GM19025 (cell line): ENCODE results near the gene CSNK1G3.
"Not testable (repeated sequence)": the region's sequence is repeated elsewhere in the genome, so short reads cannot be mapped to it uniquely, and the experiment has no call there.

Experiments
- ATAC-seq: cut with Tn5 transposase; IDR thresholded peaks from one replicate; pipeline ENCODE4 v1.9.1; 2021; ENCODE audit warnings: mild to moderate bottlenecking, low read depth, moderate library complexity; ENCODE audit not compliant: unreplicated experiment

Gene CSNK1G3

DNA sequence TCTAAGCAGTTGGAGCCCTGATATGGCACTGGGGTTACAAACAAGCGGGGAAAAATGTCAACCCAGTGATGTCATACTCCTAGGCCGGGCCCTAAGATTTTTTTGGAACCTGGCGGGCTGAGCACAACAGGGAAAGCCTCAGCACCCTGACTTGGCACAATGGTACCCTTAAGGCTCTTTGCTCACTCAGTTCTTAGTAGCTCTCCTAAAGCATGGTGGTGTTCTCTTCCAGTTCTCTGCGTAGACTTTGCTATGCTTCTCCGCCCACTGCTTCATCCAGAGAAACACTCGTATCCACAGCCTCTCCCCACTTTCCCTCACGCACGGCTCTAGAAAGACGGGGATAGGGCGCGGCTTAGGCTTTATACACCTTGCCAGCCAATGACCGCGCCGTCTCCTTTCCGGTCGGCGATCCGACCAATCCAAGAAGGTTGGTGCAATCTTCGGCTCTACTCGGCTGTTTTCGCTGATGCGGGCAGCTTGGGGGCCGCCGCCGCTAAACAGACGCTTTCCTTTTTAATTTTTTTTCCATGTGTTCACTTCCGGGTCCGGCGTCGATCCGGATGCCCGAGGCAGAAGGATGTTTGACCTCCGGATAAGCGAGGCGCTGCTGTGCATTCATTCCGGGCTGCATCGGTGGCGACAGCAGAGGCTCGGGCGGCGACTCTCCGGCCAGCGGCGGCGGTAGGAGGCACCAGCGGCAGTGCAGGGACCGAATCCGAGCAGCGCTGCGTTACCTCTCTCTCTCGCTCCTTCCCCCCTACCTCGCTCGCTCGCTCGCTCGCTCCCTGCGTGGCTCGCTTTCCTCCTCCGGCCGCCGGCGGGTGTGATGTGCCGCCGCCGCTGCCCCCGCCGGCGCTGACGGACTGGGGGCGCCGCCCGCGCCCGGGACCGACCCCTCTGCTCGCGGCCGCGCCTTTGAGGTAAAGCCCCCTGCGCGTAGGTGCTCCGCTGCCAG, at the start of gene CSNK1G3:
CSNK1G3 (plus strand) TSS at position 530 of the 958 bp plus-strand sequence. CDS start 33,487 bp downstream, outside the sequence.
- peak; percentile 96 for ATAC-seq

GRCh38 chr5:123466839-123467238, 45.1 kb upstream of the CSNK1G3 start:
- ATAC-seq: not testable (repeated sequence)

GRCh38 chr5:123471385-123471784, 40.6 kb upstream of the CSNK1G3 start:
- ATAC-seq: no peak

- ATAC-seq: no peak
Measured at GRCh38 chr5:123472150-123472924, 39.6 kb upstream of the CSNK1G3 start.

- no peak for ATAC-seq
Measured at GRCh38 chr5:123474228-123474627, 37.7 kb upstream of the CSNK1G3 start.

DNA sequence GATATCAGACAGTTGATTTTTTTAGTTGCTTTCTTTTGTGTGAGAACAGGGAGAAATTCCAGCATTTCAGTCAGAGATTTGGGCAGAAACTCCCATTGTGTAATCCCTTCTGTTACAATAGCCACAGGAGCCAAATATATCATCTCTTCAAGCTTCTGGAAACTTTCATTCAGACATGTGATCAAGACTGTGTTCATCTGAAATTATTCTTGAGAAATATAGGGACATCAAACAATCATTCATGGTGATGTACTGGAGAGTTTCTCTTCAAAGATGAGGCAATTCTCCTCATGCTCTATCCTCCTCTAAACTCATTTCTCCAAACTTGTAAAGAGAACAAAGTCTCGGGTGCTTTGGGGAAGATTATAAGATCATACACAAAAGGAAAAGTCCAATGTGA, 35.2 kb upstream of the CSNK1G3 start:
- ATAC-seq: no peak

GRCh38 chr5:123478546-123478945, 33.4 kb upstream of the CSNK1G3 start:
- ATAC-seq: no peak

GRCh38 chr5:123482258-123482657, 29.7 kb upstream of the CSNK1G3 start:
- ATAC-seq: no peak

DNA sequence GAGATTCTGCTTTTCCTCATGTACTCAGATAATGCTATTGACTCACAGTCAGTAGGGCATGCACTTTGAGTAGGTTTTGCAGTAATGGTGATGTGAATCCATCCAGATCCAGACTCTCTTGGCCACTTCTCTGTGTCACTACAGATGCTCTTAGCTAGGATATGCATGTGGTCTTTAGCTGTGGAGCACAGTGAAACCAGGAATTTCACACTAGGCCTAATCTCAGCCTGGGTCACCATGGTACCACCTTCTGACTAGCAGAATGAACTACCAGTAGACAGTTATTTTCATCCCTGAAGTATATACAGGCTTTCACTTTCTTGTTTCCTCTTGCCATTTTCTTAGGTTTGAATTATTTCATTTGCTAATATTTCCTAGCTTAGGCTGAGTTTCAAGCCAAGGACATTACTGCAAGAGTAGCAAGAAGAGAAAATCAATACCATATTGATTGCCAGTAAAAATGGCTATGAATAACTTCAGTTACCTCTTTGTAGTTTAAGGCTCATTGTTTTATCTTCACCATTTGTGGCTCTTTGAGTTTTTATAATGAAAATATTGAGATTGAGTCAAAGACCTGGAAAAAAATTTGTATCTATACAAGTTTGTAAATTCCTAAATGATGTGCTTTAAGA, 28.4 kb upstream of the CSNK1G3 start:
- ATAC-seq: no peak

DNA sequence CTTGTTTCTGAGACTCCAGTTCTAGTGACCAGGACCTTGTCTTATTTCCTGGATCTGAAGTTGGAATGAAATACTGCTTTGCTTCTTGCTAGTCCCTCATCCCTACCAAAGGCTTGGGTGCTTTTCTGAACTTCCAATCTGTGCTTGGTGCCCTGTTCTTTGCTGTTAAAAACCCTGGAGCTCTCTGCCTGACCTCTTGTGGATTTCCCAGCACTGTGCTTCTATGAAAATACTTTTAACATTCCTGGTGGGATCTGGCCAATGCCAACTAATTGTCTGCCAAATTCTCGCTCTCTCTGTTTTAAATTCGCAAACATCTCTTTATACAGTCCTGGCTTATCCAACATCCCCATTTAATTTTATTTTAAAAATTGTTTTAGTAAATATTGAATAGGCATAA, 26.7 kb upstream of the CSNK1G3 start:
- no peak for ATAC-seq

DNA sequence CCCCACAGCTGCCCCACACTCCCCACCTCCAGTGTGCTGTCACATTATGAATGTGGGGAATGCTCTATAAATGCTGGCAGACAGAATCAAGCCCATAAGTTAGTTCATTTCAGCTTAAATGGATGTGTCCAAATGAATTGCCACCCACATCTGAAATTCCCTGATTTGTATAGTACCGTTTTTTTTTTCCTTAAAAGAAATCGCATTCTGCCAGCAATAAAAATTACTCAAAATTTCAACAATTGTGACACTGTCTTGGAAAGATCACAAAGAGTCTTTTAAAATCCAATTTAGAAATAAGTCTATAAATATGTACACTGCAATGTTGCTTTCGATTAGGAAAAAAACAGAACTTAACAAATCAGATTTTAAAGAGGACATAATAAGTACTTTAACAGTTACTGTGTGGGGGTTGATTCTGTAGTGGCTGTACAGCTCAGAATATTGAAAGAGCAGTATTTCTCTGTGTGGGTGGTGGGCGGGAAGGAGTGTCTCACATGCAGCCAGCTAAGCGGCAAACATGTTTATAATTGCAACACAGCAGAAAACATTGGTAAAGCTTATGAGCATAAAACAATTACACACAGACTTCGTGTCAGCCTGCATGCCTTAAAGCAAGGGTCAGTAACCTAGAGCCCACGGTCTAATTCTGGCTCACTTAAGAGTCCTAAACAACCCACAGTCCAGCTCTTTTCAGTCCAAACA, 24.9 kb upstream of the CSNK1G3 start:
- ATAC-seq: no peak

DNA sequence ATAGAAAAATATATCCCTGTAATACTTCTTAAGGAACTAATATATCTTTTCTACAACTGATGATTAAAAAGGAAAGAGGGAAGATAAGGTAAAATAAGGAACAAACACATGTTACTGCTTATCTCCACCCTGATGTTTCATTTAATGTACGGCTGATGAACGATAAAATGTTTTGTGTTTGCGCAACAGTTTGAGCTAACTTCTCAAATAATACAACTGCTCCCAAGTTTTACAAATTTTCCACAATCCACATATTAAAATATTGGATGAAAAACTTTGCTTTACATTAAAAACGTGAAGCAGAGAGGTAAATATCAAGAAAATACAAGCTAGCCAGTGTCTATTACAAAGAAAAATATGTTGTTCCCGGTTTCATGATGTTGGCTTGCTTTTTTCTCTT, 21.0 kb upstream of the CSNK1G3 start:
- ATAC-seq: no peak

GRCh38 chr5:123495211-123495610, 16.8 kb upstream of the CSNK1G3 start:
- ATAC-seq: not testable (repeated sequence)

- no peak for ATAC-seq
Measured at GRCh38 chr5:123496892-123497291, 15.1 kb upstream of the CSNK1G3 start.

DNA sequence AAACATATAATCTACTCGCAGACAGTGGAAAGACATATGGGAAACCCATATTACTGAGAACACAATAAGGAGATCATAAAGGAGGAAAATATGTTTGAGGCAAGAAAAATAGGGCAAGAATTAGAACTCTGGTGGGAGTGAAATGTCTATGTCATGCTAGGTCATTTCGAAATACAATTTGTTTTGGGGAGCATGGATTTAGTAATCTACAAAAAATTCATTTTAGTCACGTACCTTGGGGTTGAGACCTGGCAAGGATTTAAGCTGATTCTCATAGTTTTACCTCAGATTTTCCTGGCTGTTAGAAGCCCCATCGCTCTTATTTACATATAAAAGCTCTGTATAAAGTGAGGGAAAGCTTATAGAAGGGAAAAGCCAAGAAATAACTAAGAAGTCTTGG, 11.5 kb upstream of the CSNK1G3 start:
- ATAC-seq: no peak

DNA sequence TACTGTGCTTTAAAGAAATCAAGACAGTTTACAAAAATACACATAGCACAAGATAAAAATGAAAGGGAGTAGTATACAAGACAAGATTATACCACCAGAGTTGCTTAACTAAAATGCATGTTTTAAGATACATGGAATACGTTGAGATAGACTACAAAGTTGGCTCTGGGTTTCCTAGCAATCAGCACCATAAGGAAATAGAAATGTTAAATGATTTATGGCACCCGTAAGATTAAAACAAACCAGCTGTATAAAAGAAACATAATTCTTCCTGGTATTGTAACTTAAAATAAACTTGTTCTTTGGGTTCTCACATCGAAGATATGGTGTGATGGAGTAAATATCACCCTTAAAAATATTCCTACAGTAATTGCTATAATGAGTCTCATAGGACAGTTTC, 9.9 kb upstream of the CSNK1G3 start:
- ATAC-seq: no peak

GRCh38 chr5:123503299-123503698, 8.7 kb upstream of the CSNK1G3 start:
- no peak for ATAC-seq

DNA sequence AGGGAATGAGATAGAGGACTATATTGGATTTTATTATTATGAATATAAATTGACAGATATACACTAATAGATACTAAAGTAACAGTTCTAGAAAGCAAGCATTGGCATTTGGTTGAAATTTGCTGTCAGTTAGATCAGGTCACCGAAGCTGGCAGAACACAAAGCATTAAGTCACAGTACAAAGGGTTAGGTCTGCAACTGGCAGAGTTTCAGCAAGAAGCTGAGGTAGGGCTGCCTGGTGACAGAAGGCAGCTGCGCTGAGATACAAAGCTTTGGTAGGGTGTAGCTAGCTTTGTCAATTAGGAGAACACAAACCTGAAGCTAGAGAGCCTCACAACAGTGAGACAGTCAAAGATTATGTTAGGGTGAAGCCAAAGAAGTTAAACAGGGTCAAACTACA, 6.3 kb upstream of the CSNK1G3 start:
- no peak for ATAC-seq

DNA sequence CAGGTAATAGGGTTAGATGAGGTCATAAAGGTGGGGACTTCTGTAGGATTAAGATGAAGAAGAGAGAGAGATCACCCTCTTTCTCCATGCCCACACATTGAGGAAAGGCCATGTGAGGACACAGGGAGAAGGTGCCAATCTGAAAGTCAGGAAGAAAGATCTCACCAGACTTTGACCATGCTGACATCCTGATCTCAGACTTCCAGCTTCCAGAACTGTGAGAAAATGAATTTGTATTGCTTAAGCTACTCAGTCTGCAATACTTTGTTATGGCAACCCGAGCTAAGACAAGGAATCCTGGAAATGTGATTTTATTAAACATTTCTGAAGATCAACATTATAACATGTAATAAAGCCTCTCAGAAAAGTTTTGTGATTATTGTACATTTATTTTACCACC, 3.5 kb upstream of the CSNK1G3 start:
- no peak for ATAC-seq

GRCh38 chr5:123511290-123511647, 708 bp upstream of the CSNK1G3 start:
- ATAC-seq: no peak
